ENCODE measurements around the gene WDFY4. TPM values are rescaled to one million over a fixed set of nuclear protein-coding genes. Genes with fewer than 3 reads are reported as not detected.

WDFY4 gene
- total RNA-seq, 1 experiment from 2014 or later, result not detected

- H3K14ac ChIP-seq (ENCODE audit: insufficient read depth, low read length), result no peak overlapping the region; the same call in 1 of the 2 replicates
- H3K4me2 ChIP-seq (ENCODE audit: insufficient read depth, insufficient read length, low read length), result no peak overlapping the region
- no peak for DNase-seq
- no peaks in the 10 kb centered on the region for H3K23me2 ChIP-seq (ENCODE audit: insufficient read length, low read depth, low read length, poor library complexity, severe bottlenecking)
- H2BK12ac ChIP-seq (ENCODE audit: insufficient read length, low read depth, low read length), result no peak overlapping the region
- no peak overlapping the region for H2BK120ac ChIP-seq (ENCODE audit: low read depth, low read length, poor library complexity, severe bottlenecking)
- H4K8ac ChIP-seq (replicated peaks; ENCODE audit: insufficient read length, low read depth, low read length), result no peak overlapping the region
- H3K27me3 Mint-ChIP-seq (ENCODE audit: low read depth), result peaks cover 12% of the 10 kb centered on the region
- no peaks in the 10 kb centered on the region for H3K9me3 ChIP-seq (ENCODE audit: control insufficient read depth, low read depth, low read length)
- H3K27ac ChIP-seq (ENCODE audit: insufficient read length, low read depth, low read length), result no peak overlapping the region
- H2AK5ac ChIP-seq (ENCODE audit: insufficient read length, low read length), result no peak overlapping the region
- no peaks in the 10 kb centered on the region for H4K20me1 ChIP-seq (ENCODE audit: control insufficient read depth, insufficient read depth, insufficient read length)
- no peaks in the 10 kb centered on the region for H3K79me1 ChIP-seq (ENCODE audit: insufficient read depth, low read depth, low read length, poor library complexity, severe bottlenecking)
- H2AFZ ChIP-seq (ENCODE audit: low read length), result no peak overlapping the region
- H3T11ph ChIP-seq (ENCODE audit: low read length), result no peak overlapping the region
- no peaks in the 10 kb centered on the region for H3K27me3 ChIP-seq (ENCODE audit: insufficient read depth, low read length)
- H2BK5ac ChIP-seq (ENCODE audit: insufficient read length, low read length), result no peak overlapping the region
- H3K27ac Mint-ChIP-seq, result no peak overlapping the region
- no peak overlapping the region for H4K5ac ChIP-seq (ENCODE audit: insufficient read length, low read depth, low read length)
- H3K36me3 Mint-ChIP-seq (ENCODE audit: insufficient read depth in 1 of 3, low read depth in 3 of 3), result peaks cover 0 to 1% (median 1%) of the 10 kb centered on the region in 3 experiments; a peak in 4 of 7 replicates
- no peak overlapping the region for H3K56ac ChIP-seq (ENCODE audit: insufficient read length, low read depth, low read length)
- no peak overlapping the region for H2BK15ac ChIP-seq (ENCODE audit: low read depth, low read length)
- no peak overlapping the region for H3K4ac ChIP-seq (ENCODE audit: low read depth, low read length)
- H3K4me1 Mint-ChIP-seq, result no peaks in the 10 kb centered on the region
- no peaks in the 10 kb centered on the region for H3K79me2 ChIP-seq (ENCODE audit: insufficient read depth, low read length)
- no peak overlapping the region for H4K91ac ChIP-seq (ENCODE audit: insufficient read length, low read depth, low read length)
- no peak for TF ChIP-seq CTCF (conservative IDR thresholded peaks at IDR 0.05)
- H2BK20ac ChIP-seq (ENCODE audit: low read depth, low read length, poor library complexity, severe bottlenecking), result no peak overlapping the region
- no peak overlapping the region for H3K9ac ChIP-seq (ENCODE audit: extremely low read depth, insufficient read length, low read length)
- no peak overlapping the region for H3K18ac ChIP-seq (ENCODE audit: insufficient read length, low read depth, low read length)
- no peaks in the 10 kb centered on the region for H3K4me1 ChIP-seq (ENCODE audit: insufficient read depth, low read length)
- no CpG with 5 or more reads among the region's 3 CpGs for WGBS (ENCODE audit: extremely low coverage, insufficient read length, low lambda C conversion rate)
- H3K4me3 Mint-ChIP-seq, result no peak overlapping the region
- peaks cover 2 to 4% of the 10 kb centered on the region in 2 experiments; a peak in 4 of 5 replicates for H3K9me3 Mint-ChIP-seq
- H3K23ac ChIP-seq (ENCODE audit: insufficient read length, low read depth, low read length), result no peak overlapping the region
Observed at GRCh38 chr10:48636231-48636630, 48.4 kb upstream of the WDFY4 start.

All from H9 (cell line).